Measurements from ENCODE around the gene SLC38A5.
"Not testable (repeated sequence)": the region's sequence is repeated elsewhere in the genome, so short reads cannot be mapped to it uniquely, and the experiment has no call there.

The SLC38A5 gene

GRCh38 chrX:48470110-48470832 lies at the start of gene SLC38A5:
SLC38A5 (minus strand) TSS chrX:48470260; CDS start chrX:48467924, 2,336 bp downstream.
- DNase-seq (ENCODE audit: low read depth in 2 of 2): no peak

- not testable (repeated sequence) for DNase-seq (ENCODE audit: low read depth in 2 of 2)
Observed at GRCh38 chrX:48519481-48519880, 49.4 kb upstream of the SLC38A5 start.

GRCh38 chrX:48516987-48517386 lies 46.9 kb upstream of the SLC38A5 start:
- no peak for DNase-seq (ENCODE audit: low read depth in 2 of 2)

GRCh38 chrX:48516285-48516684 lies 46.2 kb upstream of the SLC38A5 start:
- no peak for DNase-seq (ENCODE audit: low read depth in 2 of 2)

GRCh38 chrX:48515842-48516241 lies 45.8 kb upstream of the SLC38A5 start:
- DNase-seq (ENCODE audit: low read depth in 2 of 2): no peak

GRCh38 chrX:48514868-48515460 lies 44.9 kb upstream of the SLC38A5 start:
- no peak for DNase-seq (ENCODE audit: low read depth in 2 of 2)

- no peak for DNase-seq (ENCODE audit: low read depth in 2 of 2)
Observed at GRCh38 chrX:48514126-48514806, 44.2 kb upstream of the SLC38A5 start.

GRCh38 chrX:48513670-48514069 lies 43.6 kb upstream of the SLC38A5 start:
- no peak for DNase-seq (ENCODE audit: low read depth in 2 of 2)

- no peak for DNase-seq (ENCODE audit: low read depth in 2 of 2)
Observed at GRCh38 chrX:48512371-48512935, 42.4 kb upstream of the SLC38A5 start.

- DNase-seq (ENCODE audit: low read depth in 2 of 2): no peak
Observed at GRCh38 chrX:48511560-48511959, 41.5 kb upstream of the SLC38A5 start.

- DNase-seq (ENCODE audit: low read depth in 2 of 2): no peak
Observed at GRCh38 chrX:48509619-48510018, 39.6 kb upstream of the SLC38A5 start.

GRCh38 chrX:48509245-48509590 lies 39.2 kb upstream of the SLC38A5 start:
- no peak for DNase-seq (ENCODE audit: low read depth in 2 of 2)

GRCh38 chrX:48508400-48509244 lies 38.6 kb upstream of the SLC38A5 start, which contains the start of gene PORCN:
PORCN (plus strand) TSS chrX:48508992; CDS start chrX:48509821, 829 bp downstream.
- peak; percentile 73 to 76 for DNase-seq (ENCODE audit: low read depth in 2 of 2)

- DNase-seq (ENCODE audit: low read depth in 2 of 2): no peak
Observed at GRCh38 chrX:48507246-48507645, 37.2 kb upstream of the SLC38A5 start.

- no peak for DNase-seq (ENCODE audit: low read depth in 2 of 2)
Observed at GRCh38 chrX:48505481-48505880, 35.4 kb upstream of the SLC38A5 start.

GRCh38 chrX:48504261-48504660 lies 34.2 kb upstream of the SLC38A5 start:
- no peak for DNase-seq (ENCODE audit: low read depth in 2 of 2)

- DNase-seq (ENCODE audit: low read depth in 2 of 2): no peak
Observed at GRCh38 chrX:48498374-48498809, 28.3 kb upstream of the SLC38A5 start.

GRCh38 chrX:48497871-48498270 lies 27.8 kb upstream of the SLC38A5 start:
- DNase-seq (ENCODE audit: low read depth in 2 of 2): no peak

GRCh38 chrX:48496660-48497059 lies 26.6 kb upstream of the SLC38A5 start:
- no peak for DNase-seq (ENCODE audit: low read depth in 2 of 2)

GRCh38 chrX:48493890-48494364 lies 23.9 kb upstream of the SLC38A5 start:
- no peak for DNase-seq (ENCODE audit: low read depth in 2 of 2)

- DNase-seq (ENCODE audit: low read depth in 2 of 2): no peak
Observed at GRCh38 chrX:48492293-48492910, 22.3 kb upstream of the SLC38A5 start.
